T47D (cell line): Measurements from ENCODE around the gene MAST4.

Source experiments
- DNase-seq, 2 experiments: peaks; one replicate each; pipeline versions ENCODE4 v3.0.0 to v3.0.0-alpha.2; 2011 to 2012; ENCODE audit warnings: low read depth in 1 of 2, low spot score in 1 of 2
- JUND ChIP-seq: IDR thresholded peaks from 2 replicates; pipeline ENCODE4 v1.6.1; 2012; ENCODE audit warnings: low read depth
- in situ Hi-C: cut with HindIII; loops from 2 replicates; pipeline ENCODE4 v1.10.0; 2016; ENCODE audit warnings: low sequenced_read_pairs, low pct_unique_long_range_greater_than_20kb

Gene MAST4

DNA sequence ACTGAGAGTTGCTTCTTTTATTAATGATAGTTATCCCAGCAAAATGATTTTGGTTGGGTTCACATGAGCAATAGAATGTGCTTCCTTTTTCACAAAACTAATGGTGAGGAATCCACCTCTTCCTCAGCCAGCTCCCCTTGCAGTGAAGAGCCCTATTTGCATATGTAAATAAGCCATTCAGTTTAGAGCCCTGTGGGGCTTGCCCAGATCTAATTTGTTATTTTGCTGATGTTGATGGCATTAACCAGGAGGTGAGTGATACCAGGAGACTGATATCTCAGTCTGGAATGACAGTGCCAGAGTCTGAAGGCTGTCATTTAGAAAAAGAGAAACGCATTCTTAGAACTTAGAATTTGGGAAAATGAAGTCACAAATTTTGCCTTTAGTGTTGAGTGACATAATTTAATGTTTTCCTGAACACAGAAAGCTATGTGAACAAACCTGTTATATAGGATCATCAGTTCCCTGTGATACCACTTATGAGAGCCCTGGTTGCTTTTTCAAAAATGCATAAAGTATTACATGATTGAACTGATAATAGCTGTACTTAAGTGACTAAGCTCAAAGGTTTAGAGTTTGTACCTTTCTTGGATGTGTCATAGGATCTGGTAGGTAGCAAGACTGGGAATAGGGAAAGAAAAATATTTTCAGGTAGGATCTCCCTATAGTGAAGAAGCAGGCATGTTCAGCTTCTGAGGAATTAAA lies 271.6 kb downstream of the MAST4 start:
- in situ Hi-C loops: no loop called here
- no peak for DNase-seq
- no peak for TF ChIP-seq JUND

- in situ Hi-C loops: no loop called here
Observed at GRCh38 chr5:66869347-66869746, 273.2 kb downstream of the MAST4 start.

DNA sequence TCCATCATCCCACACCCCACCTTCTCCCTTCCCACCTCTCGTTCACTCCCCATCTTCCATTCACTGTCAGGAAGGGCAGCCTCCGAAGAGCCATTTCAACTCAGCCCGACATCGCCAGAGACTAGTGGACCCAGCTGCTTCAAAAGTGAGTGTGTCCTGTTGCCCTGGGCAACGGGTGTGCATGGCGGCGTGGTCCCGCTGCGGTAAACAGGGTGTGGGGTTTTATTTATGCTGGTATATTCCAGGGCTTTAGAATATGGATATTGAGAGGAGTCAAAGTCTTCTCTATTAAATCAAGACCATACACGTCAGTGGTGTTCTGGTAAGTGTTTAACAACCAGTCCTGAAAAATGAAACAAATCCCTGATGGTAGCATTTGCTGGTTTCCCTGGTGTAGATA lies 274.5 kb downstream of the MAST4 start:
- TF ChIP-seq JUND: no peak
- in situ Hi-C loops: no loop called here
- no peak for DNase-seq

More at GRCh38 chr5:66869347-66869746, 273.2 kb downstream of the MAST4 start:
- DNase-seq: no peak
- TF ChIP-seq JUND: no peak

- no peak for TF ChIP-seq JUND
- in situ Hi-C loops: no loop called here
- DNase-seq: no peak
Observed at GRCh38 chr5:66871651-66872050, 275.5 kb downstream of the MAST4 start.

GRCh38 chr5:66872736-66873331 lies 276.6 kb downstream of the MAST4 start:
- in situ Hi-C loops: no loop called here
- DNase-seq: no peak
- no peak for TF ChIP-seq JUND

DNA sequence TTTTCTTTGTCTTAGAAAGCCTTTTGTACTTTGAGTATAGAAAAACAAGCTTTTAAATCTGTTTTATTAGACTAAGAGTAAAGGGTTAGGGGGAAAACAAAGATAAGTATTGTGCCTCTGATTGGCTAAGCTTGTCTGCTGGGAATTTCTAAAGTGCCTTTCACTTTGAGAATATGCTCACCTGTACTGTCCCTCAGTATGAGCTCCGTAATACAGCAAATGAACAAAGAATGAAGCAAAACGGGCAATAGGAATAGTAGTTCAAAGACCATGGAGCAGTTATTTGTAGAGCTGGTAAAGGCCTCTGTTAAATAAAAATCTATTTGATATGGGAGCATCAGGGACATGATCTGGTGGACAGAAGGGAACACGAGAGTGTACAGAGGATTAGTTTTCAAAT lies 277.8 kb downstream of the MAST4 start:
- in situ Hi-C loops: no loop called here
- DNase-seq: no peak
- TF ChIP-seq JUND: no peak

GRCh38 chr5:66875315-66875714 lies 279.1 kb downstream of the MAST4 start:
- DNase-seq: no peak
- in situ Hi-C loops: no loop called here
- TF ChIP-seq JUND: no peak

DNA sequence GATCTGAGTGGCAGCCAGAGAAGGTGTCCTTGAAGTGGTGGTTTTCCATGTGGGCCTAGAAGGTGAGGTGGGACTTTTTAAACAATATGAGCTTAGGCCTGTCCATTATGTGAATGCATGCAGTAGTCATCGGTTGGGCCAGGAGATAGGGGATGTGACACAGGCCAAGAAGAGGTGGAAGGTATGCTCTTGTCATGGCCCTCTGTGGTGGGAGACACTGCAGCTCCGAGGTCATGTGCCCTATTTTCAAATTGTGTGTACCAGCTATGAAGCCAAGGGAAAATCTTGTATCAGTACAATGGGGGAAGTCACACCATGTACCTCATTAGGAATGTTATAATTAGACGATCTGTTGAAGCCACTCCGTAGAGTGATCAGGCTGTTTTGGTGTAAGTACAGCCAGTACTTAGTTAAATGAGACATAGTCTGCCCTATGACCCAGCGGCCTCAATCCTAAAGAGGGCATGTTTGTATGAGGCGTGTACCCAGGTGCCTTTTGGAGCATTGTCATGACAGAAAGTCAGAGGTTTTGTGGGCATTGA lies 280.1 kb downstream of the MAST4 start:
- in situ Hi-C loops: no loop called here
- TF ChIP-seq JUND: no peak
- DNase-seq: no peak

DNA sequence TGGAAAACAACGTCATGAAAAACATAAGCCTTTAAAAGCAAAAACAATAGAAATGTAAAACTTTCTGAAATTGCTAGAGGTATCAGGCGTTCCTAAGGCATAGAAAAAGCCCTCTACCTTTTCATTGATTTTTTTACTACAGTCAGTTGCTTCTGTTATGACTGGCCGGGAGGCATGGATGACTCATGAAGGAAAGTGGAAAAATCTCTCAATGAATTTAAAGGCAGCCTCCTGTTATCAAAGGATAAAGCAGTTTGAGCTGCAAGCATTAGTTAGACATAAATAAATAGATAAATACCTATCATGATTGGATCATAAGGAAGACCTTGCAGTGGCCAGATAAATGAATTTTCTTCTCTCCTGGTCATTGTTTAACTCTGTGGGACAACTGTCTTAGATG lies 281.6 kb downstream of the MAST4 start:
- TF ChIP-seq JUND: no peak
- in situ Hi-C loops: no loop called here
- DNase-seq: no peak

- DNase-seq: no peak
- in situ Hi-C loops: no loop called here
- TF ChIP-seq JUND: no peak
Observed at GRCh38 chr5:66880401-66880800, 284.2 kb downstream of the MAST4 start.

- no peak for TF ChIP-seq JUND
- no peak for DNase-seq
- in situ Hi-C loops: no loop called here
Observed at GRCh38 chr5:66881480-66882161, 285.4 kb downstream of the MAST4 start.

GRCh38 chr5:66882606-66883227 lies 286.5 kb downstream of the MAST4 start:
- TF ChIP-seq JUND: no peak
- no peak for DNase-seq
- in situ Hi-C loops: no loop called here
